HEK293T (cell line): ENCODE measurements around the gene PORCN.

Experiments used
- CTCF ChIA-PET: fragments of 350-600 bp; formaldehyde crosslinking; extraction: SDS; loops from one replicate; lab custom pipeline; 2021; ENCODE audit warnings: antibody characterized with exemption, inconsistent platforms; lab: Yijun Ruan, JAX
- POLR2A ChIA-PET: fragments of 350-600 bp; formaldehyde crosslinking; extraction: SDS; loops from one replicate; lab custom pipeline; 2020; ENCODE audit warnings: antibody characterized with exemption, inconsistent platforms; lab: Yijun Ruan, JAX
- DNase-seq: peaks from one replicate; pipeline ENCODE4 v3.0.0; 2012; ENCODE audit warnings: mixed read lengths; ENCODE audit errors: extremely low spot score
- ARNT ChIP-seq: fragments of 450-650 bp; IDR thresholded peaks from 2 replicates; pipeline ENCODE4 v1.6.1; 2017; ENCODE audit warnings: mild to moderate bottlenecking
- BHLHE40 ChIP-seq: fragments of 450-650 bp; IDR thresholded peaks from 2 replicates; pipeline ENCODE4 v1.6.1; 2016; ENCODE audit warnings: mild to moderate bottlenecking, moderate library complexity, borderline replicate concordance
- CTBP1 ChIP-seq: fragments of 450-650 bp; IDR thresholded peaks from 2 replicates; pipeline ENCODE4 v1.6.1; 2016; ENCODE audit warnings: borderline replicate concordance
- ELF4 ChIP-seq: fragments of 450-650 bp; IDR thresholded peaks from 2 replicates; pipeline ENCODE4 v1.6.1; 2017; ENCODE audit warnings: antibody characterized with exemption
- FOXA1 ChIP-seq: fragments of 450-650 bp; IDR thresholded peaks from 2 replicates; pipeline ENCODE4 v1.6.1; 2016; ENCODE audit warnings: mild to moderate bottlenecking
- FOXK2 ChIP-seq: fragments of 450-650 bp; IDR thresholded peaks from 2 replicates; pipeline ENCODE4 v1.6.1; 2016; ENCODE audit warnings: mild to moderate bottlenecking
- FOXM1 ChIP-seq: fragments of 450-650 bp; IDR thresholded peaks from 2 replicates; pipeline ENCODE4 v1.6.1; 2017; ENCODE audit warnings: mild to moderate bottlenecking, borderline replicate concordance
- HDGF ChIP-seq: fragments of 450-650 bp; IDR thresholded peaks from 2 replicates; pipeline ENCODE4 v1.6.1; 2017; ENCODE audit warnings: antibody characterized with exemption, borderline replicate concordance
- L3MBTL2 ChIP-seq: fragments of 450-650 bp; conservative IDR thresholded peaks from 2 replicates; pipeline ENCODE4 v1.6.1; 2016; ENCODE audit warnings: mild to moderate bottlenecking
- LEF1 ChIP-seq: fragments of 450-650 bp; IDR thresholded peaks from 2 replicates; pipeline ENCODE4 v1.6.1; 2017; ENCODE audit warnings: mild to moderate bottlenecking, borderline replicate concordance
- NFRKB ChIP-seq: fragments of 450-650 bp; IDR thresholded peaks from 2 replicates; pipeline ENCODE4 v1.6.1; 2016; ENCODE audit warnings: mild to moderate bottlenecking, moderate library complexity
- SP1 ChIP-seq: fragments of 450-650 bp; IDR thresholded peaks from 2 replicates; pipeline ENCODE4 v1.6.1; 2017
- SUZ12 ChIP-seq: fragments of 450-650 bp; IDR thresholded peaks from 2 replicates; pipeline ENCODE4 v1.6.1; 2016; ENCODE audit warnings: mild to moderate bottlenecking
- TARDBP ChIP-seq: fragments of 450-650 bp; IDR thresholded peaks from 2 replicates; pipeline ENCODE4 v1.6.1; 2016
- ZNF384 ChIP-seq: fragments of 450-650 bp; IDR thresholded peaks from 2 replicates; pipeline ENCODE4 v1.6.1; 2016
- TF ChIP-seq, protein P1 (sequence below): fragments of 450-650 bp; IDR thresholded peaks from 2 replicates; pipeline ENCODE4 v1.6.1; 2016

The PORCN gene

DNA sequence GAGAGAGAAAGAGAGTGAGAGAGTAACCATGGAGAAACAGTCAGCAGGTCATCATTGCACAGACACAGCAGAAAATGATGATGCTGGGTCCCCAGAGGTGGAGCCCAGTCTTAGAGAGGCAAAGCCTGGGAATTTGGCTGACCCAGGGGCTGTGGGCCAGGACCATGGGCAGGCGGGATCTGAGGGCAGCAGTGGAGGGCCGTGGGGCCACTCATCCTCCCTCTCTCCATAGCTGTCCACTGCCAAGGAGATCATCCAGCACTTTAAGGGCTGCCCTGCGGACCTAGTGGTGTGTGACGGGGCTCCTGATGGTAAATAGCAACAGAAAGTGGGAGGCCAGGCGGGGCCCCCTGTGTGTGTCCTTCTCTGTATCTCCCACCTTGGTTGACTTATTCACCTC, 30.0 kb upstream of the PORCN start:
- no peak for DNase-seq
- TF ChIP-seq L3MBTL2, result no peak
- no peak for TF ChIP-seq CTBP1
- no peak for TF ChIP-seq SUZ12
- no peak for TF ChIP-seq ARNT
- TF ChIP-seq ZNF384, result no peak
- CTCF ChIA-PET, result no interaction called here
- POLR2A ChIA-PET, result no interaction called here

- ChIA-PET CTCF (interaction anchor here (1.8 kb wide), 1 partner anchor 14 kb away, joined by 5 read pairs; no protein-coding TSS in a partner anchor), POLR2A (no interaction called here)
- TF ChIP-seq LEF1, result no peak
- no peak for TF ChIP-seq L3MBTL2
- no peak for TF ChIP-seq NFRKB
- TF ChIP-seq SUZ12, result no peak
- no peak for TF ChIP-seq ZNF384
- no peak for TF ChIP-seq TARDBP
- no peak for TF ChIP-seq FOXK2
- no peak for TF ChIP-seq HDGF
- TF ChIP-seq, protein P1, sequence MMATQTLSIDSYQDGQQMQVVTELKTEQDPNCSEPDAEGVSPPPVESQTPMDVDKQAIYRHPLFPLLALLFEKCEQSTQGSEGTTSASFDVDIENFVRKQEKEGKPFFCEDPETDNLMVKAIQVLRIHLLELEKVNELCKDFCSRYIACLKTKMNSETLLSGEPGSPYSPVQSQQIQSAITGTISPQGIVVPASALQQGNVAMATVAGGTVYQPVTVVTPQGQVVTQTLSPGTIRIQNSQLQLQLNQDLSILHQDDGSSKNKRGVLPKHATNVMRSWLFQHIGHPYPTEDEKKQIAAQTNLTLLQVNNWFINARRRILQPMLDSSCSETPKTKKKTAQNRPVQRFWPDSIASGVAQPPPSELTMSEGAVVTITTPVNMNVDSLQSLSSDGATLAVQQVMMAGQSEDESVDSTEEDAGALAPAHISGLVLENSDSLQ, result no peak
- no peak for TF ChIP-seq CTBP1
- TF ChIP-seq ELF4, result no peak
- TF ChIP-seq ARNT, result no peak
- TF ChIP-seq BHLHE40, result no peak
- TF ChIP-seq FOXA1, result no peak
- TF ChIP-seq FOXM1, result no peak
- TF ChIP-seq SP1, result no peak
- DNase-seq, result no peak
These were observed 28.6 kb upstream of the PORCN start for GRCh38 chrX:48480142-48480541.

GRCh38 chrX:48480583-48480982, 28.2 kb upstream of the PORCN start:
- ChIA-PET CTCF (interaction anchor here (1.8 kb wide), 1 partner anchor 13 kb away, joined by 5 read pairs; no protein-coding TSS in a partner anchor), POLR2A (no interaction called here)
- TF ChIP-seq FOXM1, result no peak
- DNase-seq, result no peak

DNA sequence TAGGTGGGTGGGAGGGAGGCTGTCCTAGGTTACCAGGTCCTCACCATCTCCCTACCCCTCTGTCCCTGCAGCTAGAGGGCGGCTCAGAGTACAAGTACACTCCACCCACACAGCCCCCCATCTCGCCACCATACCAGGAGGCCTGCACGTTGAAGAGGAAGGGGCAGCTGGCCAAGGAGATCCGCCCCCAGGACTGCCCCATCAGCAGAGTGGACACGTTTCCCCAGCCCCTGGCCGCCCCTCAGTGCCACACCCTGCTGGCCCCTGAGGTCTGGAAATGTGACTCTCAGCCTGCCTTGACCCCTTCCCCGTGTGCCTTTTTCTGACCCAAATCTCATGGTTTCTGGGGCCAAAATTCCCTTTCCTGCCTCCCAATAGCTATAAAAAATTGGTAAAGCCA, 26.3 kb upstream of the PORCN start:
- DNase-seq, result no peak
- ChIA-PET POLR2A (no interaction called here), CTCF (interaction anchor here (0.8 kb wide), 1 partner anchor 25 kb away, joined by 3 read pairs; no protein-coding TSS in a partner anchor)
- TF ChIP-seq FOXM1, result no peak
- no peak for TF ChIP-seq ZNF384
- TF ChIP-seq LEF1, result no peak
- TF ChIP-seq, protein P1, result no peak
- TF ChIP-seq SP1, result no peak
- no peak for TF ChIP-seq FOXA1
- no peak for TF ChIP-seq L3MBTL2
- no peak for TF ChIP-seq HDGF
- TF ChIP-seq FOXK2, result no peak
- TF ChIP-seq TARDBP, result no peak
- no peak for TF ChIP-seq SUZ12

DNA sequence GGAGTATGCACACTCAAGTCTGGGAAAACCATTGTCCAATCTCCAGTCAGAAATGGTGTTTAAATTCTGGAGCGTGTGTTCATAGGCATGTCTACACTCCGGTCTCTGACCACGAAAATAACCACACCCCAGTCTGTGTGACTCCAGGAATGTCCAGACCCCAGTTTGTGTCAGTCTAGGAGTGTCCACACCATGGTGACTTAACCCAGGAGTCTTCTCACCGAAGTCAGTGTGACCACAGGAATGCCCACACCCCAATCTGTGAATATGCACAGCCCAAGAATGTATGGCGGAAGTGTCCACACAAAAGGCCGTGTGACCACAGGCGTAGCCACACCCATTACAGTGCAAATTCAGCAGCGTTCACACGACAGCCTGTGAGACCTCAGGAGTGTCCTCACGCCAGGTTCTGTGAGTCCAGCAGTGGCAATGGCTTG, 21.4 kb upstream of the PORCN start:
- POLR2A ChIA-PET, result no interaction called here
- CTCF ChIA-PET, result no interaction called here
- TF ChIP-seq SP1, result no peak
- no peak for TF ChIP-seq TARDBP
- TF ChIP-seq ZNF384, result no peak
- no peak for TF ChIP-seq FOXM1
- no peak for TF ChIP-seq ELF4
- TF ChIP-seq ARNT, result no peak
- TF ChIP-seq FOXA1, result no peak
- no peak for TF ChIP-seq HDGF
- TF ChIP-seq FOXK2, result no peak
- no peak for DNase-seq

DNA sequence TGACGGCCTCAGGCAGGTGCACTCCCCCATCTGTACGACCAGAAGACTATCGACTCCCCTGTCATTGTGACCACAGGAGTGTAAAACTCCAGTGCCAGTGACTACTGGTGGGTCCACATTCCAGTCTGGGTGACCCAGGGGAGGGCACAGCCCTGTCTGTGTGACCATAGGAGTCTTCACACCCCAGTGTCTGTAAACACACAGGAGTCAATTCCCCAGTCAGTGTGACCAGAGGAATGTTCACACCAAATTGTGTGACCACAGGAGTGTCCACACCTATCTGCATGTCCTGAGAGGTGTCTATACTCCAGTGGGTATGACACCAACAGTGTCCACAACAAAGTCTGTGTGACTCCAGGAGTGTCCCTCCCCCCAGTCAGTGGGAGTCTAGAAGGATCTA, 20.8 kb upstream of the PORCN start:
- ChIA-PET POLR2A (no interaction called here), CTCF (no interaction called here)
- TF ChIP-seq LEF1, result no peak
- TF ChIP-seq CTBP1, result no peak
- TF ChIP-seq HDGF, result no peak
- no peak for TF ChIP-seq NFRKB
- TF ChIP-seq, protein P1, result no peak
- no peak for TF ChIP-seq FOXK2
- TF ChIP-seq TARDBP, result no peak
- no peak for TF ChIP-seq ARNT
- TF ChIP-seq BHLHE40, result no peak
- TF ChIP-seq FOXA1, result no peak
- TF ChIP-seq ZNF384, result no peak
- no peak for TF ChIP-seq L3MBTL2
- no peak for TF ChIP-seq ELF4
- TF ChIP-seq FOXM1, result no peak
- TF ChIP-seq SUZ12, result no peak
- no peak for TF ChIP-seq SP1
- no peak for DNase-seq

- POLR2A ChIA-PET, result no interaction called here
These were observed 19.5 kb upstream of the PORCN start for GRCh38 chrX:48489296-48489695.

More at GRCh38 chrX:48489296-48489695, 19.5 kb upstream of the PORCN start:
- no peak for TF ChIP-seq ELF4
- TF ChIP-seq ZNF384, result no peak
- no peak for TF ChIP-seq NFRKB
- TF ChIP-seq SP1, result no peak
- TF ChIP-seq TARDBP, result no peak
- TF ChIP-seq SUZ12, result no peak
- CTCF ChIA-PET, result no interaction called here
- DNase-seq, result no peak
